ENCODE data around the gene GNAT3.

The GNAT3 gene

DNA sequence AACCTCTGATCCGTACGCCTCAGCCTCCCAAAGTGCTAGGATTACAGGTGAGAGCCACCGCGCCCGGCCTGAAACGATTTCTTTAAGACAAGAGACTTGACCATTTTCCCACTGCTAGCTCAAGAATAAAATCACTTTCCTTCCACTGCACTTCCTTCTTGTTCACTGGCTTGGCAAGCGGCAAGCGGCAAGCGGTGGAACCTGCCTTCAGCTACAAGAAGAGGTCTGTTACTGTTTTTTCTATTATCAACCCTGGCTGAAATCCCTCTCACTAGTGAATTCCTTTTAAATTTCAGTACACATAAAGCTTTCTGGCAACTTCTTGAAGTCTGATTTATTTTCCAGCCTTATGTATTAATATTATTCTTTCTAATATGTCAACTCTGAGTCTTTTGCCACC lies 12.8 kb upstream of the GNAT3 start:
- TF ChIP-seq GATA2 (IDR thresholded peaks at IDR 0.05; ENCODE audit: low read depth, low read length) (no peak), GATA3 (IDR thresholded peaks at IDR 0.05; ENCODE audit: low read depth, low read length) (no peak)

DNA sequence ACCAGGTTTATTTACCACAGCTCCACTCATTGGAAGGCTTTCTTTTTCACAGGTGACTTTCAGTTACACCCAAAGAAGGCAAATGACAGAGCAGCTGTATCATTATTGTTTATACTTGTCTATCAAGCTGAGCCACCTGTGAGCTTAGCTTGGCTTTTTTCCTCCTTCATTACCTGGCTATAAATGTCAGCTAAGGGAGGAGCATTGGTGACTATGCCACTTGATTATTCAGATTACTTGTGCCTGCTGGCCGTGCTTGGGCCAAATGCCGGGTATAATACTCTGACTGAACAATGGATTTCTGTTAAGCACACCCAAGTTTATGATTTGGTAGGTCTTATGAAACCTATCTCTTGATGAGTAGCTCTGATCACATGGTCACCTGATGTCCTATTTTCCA lies 9.9 kb upstream of the GNAT3 start:
- TF ChIP-seq GATA3 (IDR thresholded peaks at IDR 0.05; ENCODE audit: low read depth, low read length), result no peak
- TF ChIP-seq GATA2 (IDR thresholded peaks at IDR 0.05; ENCODE audit: low read depth, low read length), result no peak

DNA sequence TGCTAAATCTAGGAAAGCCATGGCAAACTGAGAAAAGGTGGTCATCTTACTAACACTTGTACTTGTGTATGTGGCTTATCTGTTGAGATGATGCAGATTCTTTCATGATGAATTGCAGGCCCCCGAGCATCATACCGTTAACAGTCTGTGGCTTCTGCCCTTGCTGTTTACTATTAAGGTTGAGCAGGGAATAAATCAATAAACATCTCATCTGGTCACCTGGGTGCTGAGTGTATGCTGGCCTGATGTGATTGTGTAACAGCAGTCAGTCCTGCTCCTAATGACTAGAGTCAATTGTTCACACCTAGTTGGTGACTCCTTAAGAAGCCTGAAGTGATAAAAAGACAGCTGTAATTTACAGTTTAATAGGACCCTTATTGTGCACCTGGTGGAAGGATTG lies 8.3 kb upstream of the GNAT3 start:
- no peak for TF ChIP-seq GATA3 (IDR thresholded peaks at IDR 0.05; ENCODE audit: low read depth, low read length)
- TF ChIP-seq GATA2 (IDR thresholded peaks at IDR 0.05; ENCODE audit: low read depth, low read length), result no peak

DNA sequence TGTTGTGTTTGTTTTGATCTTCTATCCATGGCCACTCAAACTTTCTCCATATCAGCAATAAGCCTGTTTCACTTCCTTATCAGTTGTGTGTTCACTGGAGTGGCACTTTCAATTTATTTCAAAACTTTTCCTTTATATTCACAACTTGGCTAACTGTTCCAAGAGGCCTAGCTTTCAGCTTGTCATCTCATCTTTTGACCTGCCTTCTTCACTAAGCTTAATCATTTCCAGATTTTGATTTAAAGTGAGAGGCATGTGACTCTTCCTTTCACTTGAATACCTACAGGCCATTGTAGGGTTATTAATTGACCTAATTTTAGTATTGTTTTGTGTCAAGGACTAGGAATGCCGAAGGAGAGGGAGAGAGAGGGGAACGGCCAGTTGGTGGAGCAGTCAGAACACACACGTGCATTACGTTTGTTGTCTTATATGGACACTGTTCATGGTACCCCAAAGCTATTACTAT lies 5.5 kb upstream of the GNAT3 start:
- TF ChIP-seq GATA3 (IDR thresholded peaks at IDR 0.05; ENCODE audit: low read depth, low read length), result no peak
- TF ChIP-seq GATA2 (IDR thresholded peaks at IDR 0.05; ENCODE audit: low read depth, low read length), result no peak

DNA sequence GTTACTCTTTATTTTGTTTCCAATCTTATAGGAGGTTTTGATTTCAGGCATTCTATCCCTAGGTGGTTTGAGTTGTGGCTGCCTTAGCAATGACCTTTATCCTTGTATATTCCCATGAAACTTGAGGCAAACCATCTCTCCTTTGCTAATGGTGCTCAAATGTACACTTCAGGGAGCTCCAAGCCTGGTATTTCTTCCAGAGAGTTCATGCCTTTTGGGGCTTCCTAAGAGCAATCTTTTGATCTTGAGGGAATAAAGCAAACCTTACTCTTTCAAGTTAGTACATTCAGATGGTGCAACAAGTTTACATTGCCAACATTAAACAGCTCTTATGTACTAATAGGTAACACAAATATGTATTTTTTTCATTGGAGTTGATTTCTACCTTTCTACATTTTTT lies 3.4 kb upstream of the GNAT3 start:
- no peak for TF ChIP-seq GATA2 (IDR thresholded peaks at IDR 0.05; ENCODE audit: low read depth, low read length)
- TF ChIP-seq GATA3 (IDR thresholded peaks at IDR 0.05; ENCODE audit: low read depth, low read length), result no peak

DNA sequence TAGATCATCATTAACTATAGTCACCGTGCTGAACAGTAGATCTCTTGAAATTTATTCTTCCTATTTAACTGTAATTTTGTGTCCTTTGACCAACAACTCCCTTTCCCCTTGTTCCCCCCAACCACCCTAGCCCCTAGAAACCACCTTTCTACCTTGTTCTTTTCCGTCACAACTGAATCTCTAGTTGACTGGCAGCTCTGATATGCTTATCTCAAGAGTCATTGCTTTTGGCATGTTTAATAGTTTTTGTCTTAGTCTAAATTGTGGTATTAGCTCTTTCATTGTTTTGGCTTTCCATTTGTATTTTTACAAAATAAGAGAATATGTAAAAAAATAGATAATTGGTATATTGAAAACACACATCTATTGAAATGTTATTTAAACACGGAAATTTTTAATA lies 1.8 kb downstream of the GNAT3 start:
- TF ChIP-seq GATA2 (IDR thresholded peaks at IDR 0.05; ENCODE audit: low read depth, low read length), result no peak
- no peak for TF ChIP-seq GATA3 (IDR thresholded peaks at IDR 0.05; ENCODE audit: low read depth, low read length)

DNA sequence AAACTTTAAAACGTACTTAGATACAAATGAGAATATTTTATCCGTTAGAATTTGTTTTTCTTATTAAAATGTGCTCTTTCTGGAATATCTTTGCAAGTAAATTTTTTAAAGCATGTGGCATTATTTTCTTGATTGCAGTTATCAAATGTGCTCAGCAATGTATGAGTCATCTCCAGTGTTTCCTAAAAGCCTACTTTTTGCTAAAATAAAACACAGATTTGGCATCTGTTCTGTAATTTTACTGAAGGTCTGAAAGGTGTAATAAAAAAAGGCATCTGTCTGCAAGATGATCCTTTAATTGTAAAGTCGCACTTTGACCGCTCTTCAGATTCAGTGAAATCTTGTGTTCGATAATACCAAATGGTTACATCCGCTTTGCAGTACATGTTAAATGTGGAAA lies 3.4 kb downstream of the GNAT3 start:
- TF ChIP-seq GATA2 (IDR thresholded peaks at IDR 0.05; ENCODE audit: low read depth, low read length), result no peak
- no peak for TF ChIP-seq GATA3 (IDR thresholded peaks at IDR 0.05; ENCODE audit: low read depth, low read length)

DNA sequence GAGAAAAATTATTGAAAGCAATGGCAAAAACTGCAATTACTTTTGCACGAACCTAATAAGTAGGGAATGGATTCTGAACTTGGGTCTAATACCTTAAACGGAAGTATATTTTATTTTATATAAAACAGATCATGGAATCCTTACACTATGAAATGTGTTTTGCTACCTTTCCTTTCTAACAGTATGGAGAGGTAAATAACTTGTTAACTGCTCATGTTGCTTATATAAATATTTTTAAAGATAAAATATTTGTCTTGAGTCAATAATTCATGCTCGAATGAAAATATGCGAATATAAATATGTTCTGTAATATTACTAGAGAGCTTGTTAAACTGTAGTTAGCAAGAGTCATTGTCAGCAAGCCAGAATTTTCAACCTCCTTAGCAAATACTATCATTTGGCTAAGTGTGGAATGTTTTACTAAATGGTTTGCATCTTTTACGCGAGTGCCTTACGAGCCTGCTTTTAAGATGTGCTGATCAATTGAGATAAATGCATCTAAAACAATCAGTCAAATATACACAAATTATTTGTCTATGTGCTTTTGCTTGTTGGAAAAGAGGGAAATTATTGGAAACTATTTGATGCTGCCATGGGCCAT lies 5.9 kb downstream of the GNAT3 start:
- TF ChIP-seq GATA2 (IDR thresholded peaks at IDR 0.05; ENCODE audit: low read depth, low read length) (no peak), GATA3 (IDR thresholded peaks at IDR 0.05; ENCODE audit: low read depth, low read length) (no peak)

DNA sequence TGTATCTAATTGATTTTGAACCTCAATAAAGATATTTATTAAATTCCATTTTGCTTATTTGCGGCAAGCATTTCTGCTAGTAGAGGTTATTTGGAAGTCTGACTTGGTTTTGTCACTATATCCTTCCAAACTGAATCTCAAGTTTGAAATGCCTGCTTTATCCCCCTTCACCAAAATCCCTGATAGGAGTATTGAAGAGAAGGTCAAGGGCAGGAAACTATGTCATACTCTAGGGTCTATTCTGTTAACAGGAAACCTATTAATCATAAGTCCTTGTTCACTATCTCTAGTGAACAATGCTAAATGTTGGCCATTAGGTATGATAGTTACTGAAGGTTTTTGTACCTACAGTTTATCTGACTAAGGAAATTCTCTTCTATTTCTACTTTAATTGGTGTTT lies 11.5 kb downstream of the GNAT3 start:
- TF ChIP-seq GATA2 (IDR thresholded peaks at IDR 0.05; ENCODE audit: low read depth, low read length) (no peak), GATA3 (IDR thresholded peaks at IDR 0.05; ENCODE audit: low read depth, low read length) (no peak)

DNA sequence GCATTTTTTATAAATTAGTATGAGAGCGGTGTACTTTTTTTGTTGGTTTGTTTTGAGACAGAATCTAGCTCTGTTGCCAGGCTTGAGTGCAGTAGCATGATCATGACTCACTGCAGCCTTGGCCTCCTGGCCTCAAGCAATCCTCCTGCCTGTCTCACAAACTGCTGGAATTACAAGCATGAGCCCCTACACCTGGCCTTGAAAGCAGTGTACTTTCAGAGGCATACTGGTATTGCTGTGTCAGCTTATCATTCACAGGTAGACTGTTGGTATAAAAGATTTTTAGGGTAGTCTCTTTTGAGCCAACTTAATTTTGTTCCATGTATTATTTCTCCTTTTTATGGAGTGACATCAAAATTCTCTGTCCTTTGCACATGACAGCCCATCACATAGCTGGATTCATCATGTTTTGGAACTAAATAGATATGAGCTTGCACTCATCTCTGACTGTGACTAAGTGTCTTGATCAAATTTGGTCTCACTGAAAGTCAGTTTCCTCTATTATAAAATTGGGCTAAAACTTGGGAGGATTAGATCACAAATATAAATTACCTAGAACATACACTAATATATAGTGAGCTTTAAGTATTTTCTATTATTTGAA lies 12.4 kb downstream of the GNAT3 start:
- TF ChIP-seq GATA2 (IDR thresholded peaks at IDR 0.05; ENCODE audit: low read depth, low read length) (no peak), GATA3 (IDR thresholded peaks at IDR 0.05; ENCODE audit: low read depth, low read length) (no peak)

DNA sequence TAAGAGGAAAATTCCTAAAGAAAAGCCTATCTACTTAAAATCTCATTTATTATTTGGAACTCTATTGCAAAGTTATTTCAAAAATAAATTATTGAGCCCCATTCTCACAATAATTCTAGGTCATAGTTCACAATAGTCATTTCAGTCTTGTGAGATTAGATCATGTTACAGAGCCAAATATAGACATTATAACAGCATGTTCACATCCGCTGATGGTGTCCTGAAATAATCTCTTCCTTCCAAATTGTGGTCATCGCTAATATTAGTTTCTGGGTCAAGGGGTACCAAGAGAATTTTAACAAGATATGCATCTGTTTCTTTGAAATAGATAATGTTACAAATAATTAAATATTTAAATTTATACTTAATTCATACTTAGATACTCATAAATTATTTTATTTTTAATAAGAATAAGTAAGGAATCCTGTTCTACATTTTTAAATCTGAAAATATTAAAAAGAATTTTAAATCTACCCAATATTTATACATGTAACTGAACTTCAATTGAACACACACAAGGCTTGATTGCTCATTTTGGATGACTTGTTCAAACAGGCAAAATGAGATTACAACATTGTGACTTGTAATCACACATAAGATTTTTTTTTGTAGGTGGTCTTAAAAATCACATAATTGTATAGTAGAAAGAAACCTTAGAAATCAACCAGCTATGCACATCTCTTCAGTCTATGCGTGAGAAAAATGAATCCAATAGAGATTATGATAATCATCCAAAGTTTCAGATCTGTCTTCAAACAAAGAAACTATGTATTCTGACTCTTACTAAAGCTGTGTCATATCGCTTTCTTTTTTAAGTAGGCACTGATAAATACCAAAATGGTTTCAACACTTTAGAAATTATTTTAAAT lies 13.1 kb downstream of the GNAT3 start:
- TF ChIP-seq GATA2 (IDR thresholded peaks at IDR 0.05; ENCODE audit: low read depth, low read length), result no peak
- TF ChIP-seq GATA3 (IDR thresholded peaks at IDR 0.05; ENCODE audit: low read depth, low read length), result no peak

DNA sequence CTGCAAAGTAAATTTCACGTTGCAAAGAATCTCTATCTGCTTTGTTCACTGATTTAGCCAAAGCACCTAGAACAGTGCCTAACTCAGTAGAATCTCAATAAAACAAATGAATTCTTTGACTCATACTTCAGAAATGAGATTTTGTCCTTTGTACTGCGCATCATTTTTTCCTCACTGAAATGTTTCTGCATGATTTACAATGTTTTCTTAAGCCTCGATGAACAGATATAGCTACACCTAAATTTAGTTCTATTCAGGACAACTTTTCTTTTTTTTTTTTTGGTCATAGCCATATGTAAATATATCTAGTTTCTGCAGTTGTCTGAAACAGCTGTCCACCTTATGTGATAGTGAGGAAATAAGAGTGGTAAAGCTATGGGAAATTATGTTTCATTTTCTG lies 15.3 kb downstream of the GNAT3 start:
- TF ChIP-seq GATA3 (IDR thresholded peaks at IDR 0.05; ENCODE audit: low read depth, low read length), result no peak
- no peak for TF ChIP-seq GATA2 (IDR thresholded peaks at IDR 0.05; ENCODE audit: low read depth, low read length)

DNA sequence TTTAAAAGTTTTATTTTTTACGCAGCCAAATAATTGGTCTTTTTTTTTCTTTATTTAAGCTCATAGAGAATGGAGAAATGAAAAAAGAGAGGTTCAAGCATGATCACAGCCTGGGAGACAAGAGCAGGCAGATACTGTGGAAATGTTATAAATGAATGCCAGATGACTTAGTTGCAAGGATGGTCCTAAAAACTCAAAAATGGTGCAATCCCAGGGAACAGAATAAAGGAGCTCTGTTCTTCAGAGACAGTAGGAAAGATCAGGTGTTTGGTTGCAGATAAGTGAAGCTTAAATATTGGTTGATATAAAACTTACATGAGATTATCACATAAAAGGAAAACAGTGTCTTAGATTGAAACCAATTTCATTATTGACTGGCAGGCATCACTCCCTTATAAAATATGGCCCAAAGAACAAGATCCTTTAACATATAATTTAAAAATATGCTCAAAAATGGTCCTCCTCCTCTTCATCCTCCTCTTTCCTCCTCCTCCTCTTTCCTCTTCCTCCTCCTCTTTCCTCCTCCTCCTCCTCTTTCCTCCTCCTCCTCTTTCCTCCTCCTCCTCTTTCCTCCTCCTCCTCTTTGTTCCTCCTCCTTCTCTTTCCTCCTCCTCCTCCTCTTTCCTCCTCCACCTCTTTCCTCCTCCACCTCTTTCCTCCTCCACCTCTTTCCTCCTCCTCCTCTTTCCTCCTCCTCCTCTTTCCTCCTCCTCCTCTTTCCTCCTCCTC lies 18.6 kb downstream of the GNAT3 start:
- TF ChIP-seq GATA3 (IDR thresholded peaks at IDR 0.05; ENCODE audit: low read depth, low read length), result no peak
- no peak for TF ChIP-seq GATA2 (IDR thresholded peaks at IDR 0.05; ENCODE audit: low read depth, low read length)

DNA sequence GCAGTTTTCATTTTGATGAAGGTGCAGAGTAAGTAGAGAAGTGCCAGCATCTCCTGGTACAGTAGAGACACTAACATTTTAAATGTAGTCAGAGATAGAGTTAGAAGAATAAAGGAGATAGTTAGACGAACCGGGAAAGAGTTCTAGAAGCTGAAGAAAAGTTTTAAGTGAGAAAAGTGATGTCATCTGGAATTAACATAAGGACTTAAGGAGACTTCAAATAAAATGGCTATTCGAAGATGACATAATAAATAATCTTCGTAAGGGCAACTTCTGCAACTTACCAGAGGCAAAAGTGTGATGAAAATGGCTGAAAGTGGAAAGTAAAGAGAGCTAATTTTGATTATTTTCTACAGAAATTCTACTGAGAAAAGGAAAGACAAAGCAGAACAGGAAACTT lies 20.4 kb downstream of the GNAT3 start:
- TF ChIP-seq GATA2 (IDR thresholded peaks at IDR 0.05; ENCODE audit: low read depth, low read length), result no peak
- TF ChIP-seq GATA3 (IDR thresholded peaks at IDR 0.05; ENCODE audit: low read depth, low read length), result no peak
